ENCODE data around the gene TAF1D. TPM values are rescaled to one million over a fixed set of nuclear protein-coding genes. Genes with fewer than 3 reads are reported as not detected.

The TAF1D gene
- total RNA-seq, 1 experiment from 2014 or later = 272 TPM

GRCh38 chr11:93689240-93689639 is 52.1 kb downstream of the TAF1D start:
- no peak overlapping the region for H2BK5ac ChIP-seq (ENCODE audit: insufficient read length, low read length)
- DNase-seq = no peak
- H3K56ac ChIP-seq (ENCODE audit: insufficient read length, low read depth, low read length) = no peak overlapping the region
- no peak overlapping the region for H3T11ph ChIP-seq (ENCODE audit: low read length)
- no CpG with 5 or more reads among the region's 2 CpGs for WGBS (ENCODE audit: extremely low coverage, insufficient read length, low lambda C conversion rate)
- H3K79me1 ChIP-seq (ENCODE audit: insufficient read depth, low read depth, low read length, poor library complexity, severe bottlenecking) = no peaks in the 10 kb centered on the region
- Mint-ChIP-seq H3K27me3 (ENCODE audit: low read depth) (no peaks in the 10 kb centered on the region), H3K36me3 (ENCODE audit: insufficient read depth in 1 of 3, low read depth in 3 of 3) (peaks cover 15 to 64% (median 62%) of the 10 kb centered on the region in 3 experiments; a peak in 6 of 7 replicates), H3K4me1 (no peaks in the 10 kb centered on the region), H3K9me3 (no peaks in the 10 kb centered on the region), H3K27ac (no peak overlapping the region; a peak in 1 of 7 replicates), H3K4me3 (no peak overlapping the region)
- H2BK20ac ChIP-seq (ENCODE audit: low read depth, low read length, poor library complexity, severe bottlenecking) = no peak overlapping the region
- no peak overlapping the region for H3K9ac ChIP-seq (ENCODE audit: extremely low read depth, insufficient read length, low read length)
- H2AK5ac ChIP-seq (ENCODE audit: insufficient read length, low read length) = no peak overlapping the region
- H3K14ac ChIP-seq (ENCODE audit: insufficient read depth, low read length) = no peak overlapping the region
- no peak overlapping the region for H3K23ac ChIP-seq (ENCODE audit: insufficient read length, low read depth, low read length)
- H3K4ac ChIP-seq (ENCODE audit: low read depth, low read length) = no peak overlapping the region
- H4K8ac ChIP-seq (replicated peaks; ENCODE audit: insufficient read length, low read depth, low read length) = no peak overlapping the region
- no peaks in the 10 kb centered on the region for H4K20me1 ChIP-seq (ENCODE audit: control insufficient read depth, insufficient read depth, insufficient read length)
- H3K27me3 ChIP-seq (ENCODE audit: insufficient read depth, low read length) = no peaks in the 10 kb centered on the region
- H2BK15ac ChIP-seq (ENCODE audit: low read depth, low read length) = no peak overlapping the region
- H3K18ac ChIP-seq (ENCODE audit: insufficient read length, low read depth, low read length) = no peak overlapping the region
- H3K23me2 ChIP-seq (ENCODE audit: insufficient read length, low read depth, low read length, poor library complexity, severe bottlenecking) = no peaks in the 10 kb centered on the region
- no peaks in the 10 kb centered on the region for H3K9me3 ChIP-seq (ENCODE audit: control insufficient read depth, low read depth, low read length)
- no peak overlapping the region for H4K91ac ChIP-seq (ENCODE audit: insufficient read length, low read depth, low read length)
- no peak overlapping the region for H4K5ac ChIP-seq (ENCODE audit: insufficient read length, low read depth, low read length)
- H3K27ac ChIP-seq (ENCODE audit: insufficient read length, low read depth, low read length) = no peak overlapping the region
- no peak overlapping the region for H2AFZ ChIP-seq (ENCODE audit: low read length)
- no peak overlapping the region for H3K4me2 ChIP-seq (ENCODE audit: insufficient read depth, insufficient read length, low read length)
- H2BK120ac ChIP-seq (ENCODE audit: low read depth, low read length, poor library complexity, severe bottlenecking) = no peak overlapping the region
- no peak for TF ChIP-seq CTCF (conservative IDR thresholded peaks at IDR 0.05)
- H2BK12ac ChIP-seq (ENCODE audit: insufficient read length, low read depth, low read length) = no peak overlapping the region
- H3K79me2 ChIP-seq (ENCODE audit: insufficient read depth, low read length) = no peaks in the 10 kb centered on the region
- no peaks in the 10 kb centered on the region for H3K4me1 ChIP-seq (ENCODE audit: insufficient read depth, low read length)
